Activated CD8-positive, alpha-beta memory T cell treated with anti-CD3 and anti-CD28 coated beads, Interleukin-2, amount 50 U/mL, for 48 hours (primary cell): ENCODE results near the gene CNGB1.
"Not testable (repeated sequence)": the region's sequence is repeated elsewhere in the genome, so short reads cannot be mapped to it uniquely, and the experiment has no call there.

ENCODE experiments used
- DNase-seq: peaks from one replicate; pipeline ENCODE4 v3.0.0-alpha.2; 2020

Gene CNGB1

GRCh38 chr16:57996406-57997175, 25.7 kb upstream of the CNGB1 start:
- DNase-seq, result no peak

GRCh38 chr16:57995721-57996405, 24.9 kb upstream of the CNGB1 start:
- DNase-seq, result no peak

- DNase-seq, result no peak
Observed at GRCh38 chr16:57994778-57995177, 23.9 kb upstream of the CNGB1 start.

GRCh38 chr16:57994361-57994760, 23.4 kb upstream of the CNGB1 start:
- no peak for DNase-seq

GRCh38 chr16:57993897-57994296, 23.0 kb upstream of the CNGB1 start:
- DNase-seq, result no peak

GRCh38 chr16:57993438-57993837, 22.5 kb upstream of the CNGB1 start:
- DNase-seq, result no peak

- no peak for DNase-seq
Observed at GRCh38 chr16:57992084-57992483, 21.2 kb upstream of the CNGB1 start.

- DNase-seq, result no peak
Observed at GRCh38 chr16:57991551-57992059, 20.7 kb upstream of the CNGB1 start.

GRCh38 chr16:57988929-57989328, 18.0 kb upstream of the CNGB1 start:
- no peak for DNase-seq

GRCh38 chr16:57987441-57988177, 16.7 kb upstream of the CNGB1 start:
- no peak for DNase-seq

- no peak for DNase-seq
Observed at GRCh38 chr16:57986196-57986595, 15.3 kb upstream of the CNGB1 start.

- no peak for DNase-seq
Observed at GRCh38 chr16:57985204-57986181, 14.6 kb upstream of the CNGB1 start.

- peak; percentile 95 for DNase-seq
Observed at GRCh38 chr16:57984443-57985203, 13.7 kb upstream of the CNGB1 start.

GRCh38 chr16:57982385-57982784, 11.5 kb upstream of the CNGB1 start:
- DNase-seq, result no peak

- DNase-seq, result no peak
Observed at GRCh38 chr16:57981636-57982035, 10.7 kb upstream of the CNGB1 start.

GRCh38 chr16:57979006-57979585, 8.2 kb upstream of the CNGB1 start:
- DNase-seq, result no peak

GRCh38 chr16:57978070-57978465, 7.1 kb upstream of the CNGB1 start:
- DNase-seq, result not testable (repeated sequence)

GRCh38 chr16:57977418-57978069, 6.6 kb upstream of the CNGB1 start:
- DNase-seq, result no peak

- no peak for DNase-seq
Observed at GRCh38 chr16:57976331-57976796, 5.4 kb upstream of the CNGB1 start.

GRCh38 chr16:57972306-57972705, 1.4 kb upstream of the CNGB1 start:
- DNase-seq, result no peak
